CD4-positive, alpha-beta T cell treated with Interleukin-17A for 4 hours (primary cell): ENCODE measurements around the gene PTGS2.

Experiments
- DNase-seq: peaks from one replicate; pipeline ENCODE4 v3.0.0-alpha.2; 2020; ENCODE audit warnings: mixed read lengths

Gene PTGS2

DNA sequence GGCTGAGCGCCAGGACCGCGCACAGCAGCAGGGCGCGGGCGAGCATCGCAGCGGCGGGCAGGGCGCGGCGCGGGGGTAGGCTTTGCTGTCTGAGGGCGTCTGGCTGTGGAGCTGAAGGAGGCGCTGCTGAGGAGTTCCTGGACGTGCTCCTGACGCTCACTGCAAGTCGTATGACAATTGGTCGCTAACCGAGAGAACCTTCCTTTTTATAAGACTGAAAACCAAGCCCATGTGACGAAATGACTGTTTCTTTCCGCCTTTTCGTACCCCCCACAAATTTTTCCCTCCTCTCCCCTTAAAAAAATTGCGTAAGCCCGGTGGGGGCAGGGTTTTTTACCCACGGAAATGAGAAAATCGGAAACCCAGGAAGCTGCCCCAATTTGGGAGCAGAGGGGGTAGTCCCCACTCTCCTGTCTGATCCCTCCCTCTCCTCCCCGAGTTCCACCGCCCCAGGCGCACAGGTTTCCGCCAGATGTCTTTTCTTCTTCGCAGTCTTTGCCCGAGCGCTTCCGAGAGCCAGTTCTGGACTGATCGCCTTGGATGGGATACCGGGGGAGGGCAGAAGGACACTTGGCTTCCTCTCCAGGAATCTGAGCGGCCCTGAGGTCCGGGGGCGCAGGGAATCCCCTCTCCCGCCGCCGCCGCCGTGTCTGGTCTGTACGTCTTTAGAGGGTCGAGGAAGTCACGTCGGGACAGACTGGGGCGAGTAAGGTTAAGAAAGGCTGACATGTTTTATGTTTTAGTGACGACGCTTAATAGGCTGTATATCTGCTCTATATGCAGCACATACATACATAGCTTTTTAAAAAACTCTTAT lies at the start of gene PTGS2:
TSS of gene PTGS2 (minus strand) at position 179 of the 817 bp plus-strand sequence. CDS start at position 46, 133 bp downstream.
- DNase-seq: peak; percentile 3

DNA sequence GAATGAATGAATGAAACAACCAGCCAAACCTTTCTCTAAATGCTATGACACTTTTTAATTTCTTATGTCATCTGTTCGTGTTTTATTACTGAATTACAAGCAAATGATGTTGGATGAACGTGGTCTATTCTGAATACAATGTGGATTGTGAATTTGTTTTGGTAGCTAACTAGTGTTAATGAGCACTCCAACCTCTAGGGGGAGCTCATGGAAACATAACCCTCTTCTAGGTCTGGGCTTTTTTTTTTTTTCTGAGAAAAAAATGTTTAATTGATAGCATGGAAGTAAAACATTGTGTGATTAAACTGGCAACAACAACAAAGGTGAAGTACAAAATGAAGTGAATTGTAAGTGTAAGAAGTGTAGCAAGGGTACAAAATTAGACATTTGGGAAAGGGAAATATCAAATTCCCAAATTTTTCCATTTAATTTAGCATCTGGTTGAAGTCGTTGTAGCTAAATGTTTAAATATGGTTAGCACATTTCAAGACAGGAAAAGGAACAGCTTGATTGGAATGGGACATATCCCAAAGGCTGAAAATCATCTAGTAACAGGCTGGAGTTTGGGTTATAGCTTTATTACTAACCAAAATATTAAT lies 42.6 kb upstream of the PTGS2 start:
- DNase-seq: no peak

DNA sequence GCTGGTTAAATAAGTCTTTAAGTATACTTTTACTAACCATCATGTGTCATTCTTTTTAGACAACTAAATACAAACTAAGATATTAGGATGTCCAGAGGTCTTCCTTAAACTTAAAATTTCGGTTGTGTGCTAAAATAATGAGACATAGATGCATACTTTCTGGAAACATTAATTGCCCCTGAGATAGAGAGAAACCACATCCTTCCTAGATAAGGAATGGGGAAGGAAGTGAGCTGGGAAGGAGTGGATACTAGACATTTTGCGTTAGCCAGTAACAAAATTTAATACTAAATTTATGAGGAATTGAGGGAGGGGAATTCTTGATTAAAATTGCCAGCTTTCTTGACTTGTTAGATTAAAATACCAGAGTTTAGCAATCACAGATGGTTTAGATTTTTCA lies 37.1 kb upstream of the PTGS2 start:
- DNase-seq: no peak

DNA sequence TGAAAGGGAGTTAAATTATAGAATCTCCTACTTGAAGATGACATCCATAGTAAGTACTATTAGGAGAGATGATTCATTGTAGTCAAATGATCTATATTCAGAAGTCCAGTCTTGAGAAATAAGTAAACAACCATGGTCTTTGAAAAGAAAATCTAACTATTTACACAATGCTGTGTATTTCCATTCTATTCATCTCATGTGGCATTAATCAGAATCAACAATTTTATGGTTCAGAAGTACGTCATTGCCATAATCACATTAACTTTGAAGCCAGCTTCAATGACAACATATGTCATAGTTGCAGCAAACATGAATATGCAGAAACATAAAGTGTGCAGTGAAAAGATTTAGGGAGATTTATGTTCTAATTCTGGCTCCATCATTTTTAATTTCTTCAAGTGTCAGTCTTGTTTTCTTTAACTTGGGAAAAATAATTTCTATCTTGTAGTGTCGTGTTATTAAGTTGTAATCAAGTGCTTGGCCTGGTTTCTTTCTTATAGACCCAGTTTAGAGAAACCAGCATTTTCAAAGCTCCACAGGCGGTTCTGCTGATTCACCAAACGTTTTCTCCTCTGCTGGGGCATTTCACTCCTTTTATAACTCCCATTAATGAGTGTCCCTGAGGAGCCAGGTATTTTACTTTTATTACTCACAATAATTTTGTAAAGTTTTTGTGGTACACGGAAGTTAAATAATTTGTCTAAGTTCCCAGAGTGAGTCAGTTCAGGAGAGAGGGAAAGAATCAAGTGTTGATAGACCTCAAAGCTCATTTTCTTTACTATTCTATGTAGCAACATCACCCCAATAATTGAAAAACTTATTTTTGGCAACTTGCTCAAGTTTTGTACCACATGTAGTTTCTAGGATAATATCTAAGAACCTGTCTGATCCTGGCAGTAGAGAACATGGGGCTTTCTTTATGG lies 35.9 kb upstream of the PTGS2 start:
- no peak for DNase-seq

DNA sequence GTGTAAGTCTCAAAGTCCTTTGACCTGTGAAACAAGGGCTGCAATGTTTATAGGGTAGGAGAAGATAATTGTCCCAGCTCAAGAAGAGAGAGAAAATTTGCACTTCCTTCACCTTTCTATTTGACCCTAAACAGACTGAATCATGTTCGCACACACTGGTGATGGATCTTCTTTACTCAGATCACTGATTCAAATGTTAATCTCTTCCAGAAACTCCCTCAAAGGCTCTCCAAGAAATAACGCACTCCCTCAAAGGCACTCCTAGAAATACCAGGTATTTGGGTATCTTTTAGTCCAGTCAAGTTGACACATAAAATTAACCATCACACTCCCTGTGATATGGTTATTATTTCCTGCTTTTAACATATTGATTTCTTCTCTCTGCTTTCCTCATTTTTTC lies 30.5 kb upstream of the PTGS2 start:
- DNase-seq: no peak

- DNase-seq: no peak
Observed at GRCh38 chr1:186708694-186709097, 28.5 kb upstream of the PTGS2 start.

DNA sequence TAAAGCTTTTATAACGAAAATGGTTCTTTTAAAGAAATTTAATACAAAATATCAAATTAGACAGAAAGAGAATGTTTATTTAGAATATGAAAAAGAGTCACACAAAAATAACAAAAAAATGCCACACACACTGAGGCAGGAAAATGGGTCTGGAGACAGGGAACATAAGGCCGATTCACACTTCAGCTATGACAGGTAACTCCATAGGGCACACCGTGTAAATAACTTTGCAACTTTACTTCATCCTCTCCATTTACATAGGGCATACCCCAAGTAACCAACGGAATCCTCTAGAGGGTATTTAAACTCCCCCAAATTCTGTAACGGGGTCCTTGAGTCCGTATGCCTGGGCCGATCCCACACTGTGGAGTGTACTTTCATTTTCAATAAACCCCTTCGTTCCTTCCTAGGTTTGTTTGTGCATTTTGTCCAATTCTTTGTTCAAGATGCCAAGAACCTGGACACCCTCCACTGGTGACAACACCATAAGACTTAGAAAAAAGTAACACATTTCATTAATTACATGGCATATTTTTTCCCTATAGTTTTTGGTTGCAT lies 23.1 kb upstream of the PTGS2 start:
- no peak for DNase-seq

DNA sequence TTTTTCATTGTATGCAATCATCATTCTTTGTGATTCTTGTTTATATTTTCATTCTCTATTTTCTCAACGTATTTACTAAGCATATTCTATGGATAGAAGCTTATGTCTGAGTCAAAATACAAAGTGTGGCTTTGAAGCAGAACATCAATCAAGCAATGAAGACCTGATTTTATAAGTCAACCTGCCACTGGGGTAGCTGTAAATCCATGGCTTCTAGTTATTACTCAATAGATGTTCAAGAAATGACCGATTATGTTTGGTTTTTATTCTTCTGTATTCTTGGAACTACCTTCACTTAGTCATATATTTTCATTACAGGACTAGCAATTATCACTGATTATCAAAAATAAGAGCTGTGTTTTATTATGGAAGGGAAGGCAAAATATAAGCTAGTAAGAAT lies 20.5 kb upstream of the PTGS2 start:
- no peak for DNase-seq

GRCh38 chr1:186699519-186699918 lies 19.3 kb upstream of the PTGS2 start:
- DNase-seq: no peak

GRCh38 chr1:186689907-186690306 lies 9.7 kb upstream of the PTGS2 start:
- no peak for DNase-seq

GRCh38 chr1:186689376-186689775 lies 9.2 kb upstream of the PTGS2 start:
- DNase-seq: no peak

GRCh38 chr1:186683652-186684410 lies 3.6 kb upstream of the PTGS2 start:
- DNase-seq: no peak

DNA sequence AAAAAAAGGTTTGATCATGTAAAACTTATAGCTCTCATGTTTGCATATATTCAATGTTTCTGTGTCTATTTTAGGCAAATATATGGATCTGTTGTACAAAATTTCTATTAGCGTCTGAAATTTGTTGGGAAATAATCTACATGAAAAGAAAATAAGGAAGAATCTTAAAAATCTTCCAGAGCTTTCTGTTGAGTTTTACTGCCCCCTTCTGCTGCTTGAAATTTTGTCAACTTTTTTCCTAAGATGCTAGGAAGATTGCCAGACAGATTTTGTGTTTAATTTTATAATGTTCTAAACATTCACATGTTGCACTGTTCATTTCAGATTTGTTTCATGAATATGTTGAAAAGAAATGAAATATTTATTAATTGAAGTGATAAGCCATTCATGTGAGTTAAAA lies 2.5 kb upstream of the PTGS2 start:
- no peak for DNase-seq

- DNase-seq: no peak
Observed at GRCh38 chr1:186681801-186682200, 1.6 kb upstream of the PTGS2 start.

DNA sequence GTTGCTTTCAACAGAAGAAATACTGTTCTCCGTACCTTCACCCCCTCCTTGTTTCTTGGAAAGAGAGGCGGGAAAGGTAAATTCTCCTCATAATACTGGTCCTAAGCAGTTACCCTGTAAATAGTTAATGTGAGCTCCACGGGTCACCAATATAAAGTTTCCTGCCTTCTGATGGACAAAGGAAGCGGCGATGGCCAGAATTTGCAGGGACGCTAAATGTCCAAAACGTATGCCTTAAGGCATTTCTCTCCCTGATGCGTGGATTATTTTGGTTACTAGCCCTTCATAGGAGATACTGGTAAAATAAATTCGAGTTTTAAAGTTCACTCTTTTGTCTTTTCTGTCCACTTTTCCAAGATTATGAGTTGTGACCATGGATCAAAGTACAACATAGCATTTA lies 898 bp upstream of the PTGS2 start:
- no peak for DNase-seq

DNA sequence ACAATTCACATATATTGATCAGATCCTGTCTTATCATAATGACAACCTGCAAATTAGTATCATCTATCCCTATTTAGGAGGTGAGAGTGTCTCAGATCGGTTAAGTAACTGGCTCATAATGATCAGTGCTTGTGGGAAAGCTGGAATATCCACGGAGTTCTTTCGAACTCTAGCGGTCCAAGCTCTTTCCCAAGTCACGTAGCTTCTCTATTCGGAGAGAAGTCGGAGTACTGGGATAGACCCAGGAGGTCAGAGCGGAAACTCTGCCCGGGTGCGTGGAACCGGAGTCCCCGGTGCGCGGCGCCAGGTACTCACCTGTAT lies 339 bp downstream of the PTGS2 start:
- DNase-seq: no peak

GRCh38 chr1:186678155-186678554 lies 2.1 kb downstream of the PTGS2 start:
- no peak for DNase-seq

DNA sequence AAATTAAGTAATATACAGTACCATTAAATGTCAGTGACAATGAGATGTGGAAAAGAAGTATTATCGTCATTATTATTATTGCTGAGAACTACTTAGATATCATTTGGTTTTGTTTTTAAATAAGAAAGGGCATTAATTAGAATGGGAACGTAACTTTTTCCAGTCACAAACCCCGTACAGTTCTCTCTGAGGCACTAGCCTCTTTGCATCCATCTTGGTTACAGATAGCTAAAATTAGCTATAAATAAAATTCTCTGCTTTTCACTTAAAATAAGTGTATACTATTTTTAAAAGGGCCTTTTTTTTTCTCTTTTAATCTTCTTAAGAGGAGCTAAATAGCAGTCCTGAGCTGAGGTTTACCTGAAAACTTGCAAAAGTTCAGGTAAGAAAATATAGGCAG lies 7.6 kb downstream of the PTGS2 start:
- DNase-seq: no peak

DNA sequence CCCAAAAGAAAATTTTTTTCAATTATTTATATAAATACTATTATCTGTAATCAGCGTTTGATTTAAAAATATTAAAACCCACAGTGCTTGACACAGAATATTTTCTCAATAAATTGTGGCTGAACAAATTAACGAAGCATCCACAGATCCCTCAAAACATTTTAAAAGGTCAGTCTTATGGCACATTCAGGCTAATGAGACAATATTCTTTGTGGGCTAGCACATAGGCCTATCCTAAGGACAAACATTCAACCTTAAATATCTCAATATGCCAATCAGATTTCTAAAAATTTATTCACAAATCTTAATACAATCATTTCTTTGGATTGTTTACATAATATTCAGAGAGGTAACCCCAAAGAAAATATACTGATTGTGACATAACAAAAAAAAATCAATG lies 8.1 kb downstream of the PTGS2 start:
- no peak for DNase-seq

GRCh38 chr1:186671136-186671825 lies 8.9 kb downstream of the PTGS2 start:
- no peak for DNase-seq

GRCh38 chr1:186670297-186671135 lies 9.7 kb downstream of the PTGS2 start:
- no peak for DNase-seq
